Endothelial cell of umbilical vein (primary cell): ENCODE results near the gene NQO2.

Experiments
- EZH2 ChIP-seq: IDR thresholded peaks from 2 replicates; pipeline ENCODE4 v1.6.1; 2012; ENCODE audit warnings: borderline replicate concordance, low read depth, mild to moderate bottlenecking, moderate library complexity, low read length, inconsistent platforms; ENCODE audit not compliant: severe bottlenecking
- GATA2 ChIP-seq: IDR thresholded peaks from 2 replicates; pipeline ENCODE4 v1.7.0; 2011; ENCODE audit warnings: low read depth, mild to moderate bottlenecking, moderate library complexity, mixed read lengths, low read length; ENCODE audit not compliant: insufficient read length, insufficient read depth
- JUN ChIP-seq: IDR thresholded peaks from 2 replicates; pipeline ENCODE4 v1.6.1; 2011; ENCODE audit warnings: borderline replicate concordance, low read depth; ENCODE audit not compliant: insufficient read length, insufficient read depth
- MYC ChIP-seq: IDR thresholded peaks from one replicate; pipeline ENCODE4 v1.6.1; 2011; ENCODE audit warnings: mild to moderate bottlenecking, low read depth, low read length
- POLR2A ChIP-seq: IDR thresholded peaks from 2 replicates; pipeline ENCODE4 v1.6.1; 2012; ENCODE audit warnings: low read depth, mild to moderate bottlenecking, control low read depth, low read length
- POLR2AphosphoS5 ChIP-seq: IDR thresholded peaks from 2 replicates; pipeline ENCODE4 v1.6.1; 2012; ENCODE audit warnings: low read depth, mild to moderate bottlenecking, control low read depth, low read length, moderate library complexity; ENCODE audit not compliant: insufficient read depth
- TF ChIP-seq, protein P1 (sequence below), 2 donors: IDR thresholded peaks; 1 replicate in 1 of 2; 2 replicates in 1 of 2; pipeline ENCODE4 v1.5.1; 2011; ENCODE audit warnings: low read length in 2 of 2, mild to moderate bottlenecking in 2 of 2, moderate library complexity in 2 of 2, control low read depth in 1 of 2, inconsistent platforms in 1 of 2, low read depth in 1 of 2; ENCODE audit not compliant: insufficient read depth in 1 of 2; ENCODE audit errors: extremely low read depth in 1 of 2
- TF ChIP-seq, protein P2 (sequence below): IDR thresholded peaks from 2 replicates; pipeline ENCODE4 v1.6.1; 2011; ENCODE audit not compliant: insufficient read depth, insufficient read length

DNA sequence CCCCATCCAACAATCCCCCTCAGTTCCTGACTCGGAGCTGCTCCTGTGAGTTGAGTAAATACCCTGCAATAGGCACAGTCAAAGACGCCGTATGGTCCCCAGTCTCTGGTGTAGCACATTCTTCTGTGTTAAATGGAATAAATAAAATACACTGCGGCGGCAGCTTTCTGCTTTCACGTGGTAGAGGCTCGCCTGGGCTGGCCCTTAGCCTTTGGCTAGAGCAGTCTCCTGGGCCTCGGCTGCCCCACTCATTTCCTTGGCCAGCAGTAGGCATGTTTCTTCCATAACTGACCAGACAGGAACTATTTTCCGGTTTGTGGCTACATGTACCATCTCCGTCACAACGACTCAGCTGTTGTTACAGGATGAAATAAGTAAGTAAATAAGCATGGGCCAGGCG, 49.0 kb upstream of the NQO2 start:
- TF ChIP-seq GATA2 (no peak), EZH2 (no peak), POLR2AphosphoS5 (no peak), POLR2A (no peak), JUN (no peak), MYC (no peak)
- TF ChIP-seq, protein P1, sequence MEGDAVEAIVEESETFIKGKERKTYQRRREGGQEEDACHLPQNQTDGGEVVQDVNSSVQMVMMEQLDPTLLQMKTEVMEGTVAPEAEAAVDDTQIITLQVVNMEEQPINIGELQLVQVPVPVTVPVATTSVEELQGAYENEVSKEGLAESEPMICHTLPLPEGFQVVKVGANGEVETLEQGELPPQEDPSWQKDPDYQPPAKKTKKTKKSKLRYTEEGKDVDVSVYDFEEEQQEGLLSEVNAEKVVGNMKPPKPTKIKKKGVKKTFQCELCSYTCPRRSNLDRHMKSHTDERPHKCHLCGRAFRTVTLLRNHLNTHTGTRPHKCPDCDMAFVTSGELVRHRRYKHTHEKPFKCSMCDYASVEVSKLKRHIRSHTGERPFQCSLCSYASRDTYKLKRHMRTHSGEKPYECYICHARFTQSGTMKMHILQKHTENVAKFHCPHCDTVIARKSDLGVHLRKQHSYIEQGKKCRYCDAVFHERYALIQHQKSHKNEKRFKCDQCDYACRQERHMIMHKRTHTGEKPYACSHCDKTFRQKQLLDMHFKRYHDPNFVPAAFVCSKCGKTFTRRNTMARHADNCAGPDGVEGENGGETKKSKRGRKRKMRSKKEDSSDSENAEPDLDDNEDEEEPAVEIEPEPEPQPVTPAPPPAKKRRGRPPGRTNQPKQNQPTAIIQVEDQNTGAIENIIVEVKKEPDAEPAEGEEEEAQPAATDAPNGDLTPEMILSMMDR (IDR thresholded peaks at IDR 0.05; ENCODE audit: extremely low read depth in 1 of 2, insufficient read depth in 1 of 2, low read depth in 1 of 2, low read length in 2 of 2): no peak
- TF ChIP-seq, protein P2, sequence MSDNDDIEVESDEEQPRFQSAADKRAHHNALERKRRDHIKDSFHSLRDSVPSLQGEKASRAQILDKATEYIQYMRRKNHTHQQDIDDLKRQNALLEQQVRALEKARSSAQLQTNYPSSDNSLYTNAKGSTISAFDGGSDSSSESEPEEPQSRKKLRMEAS: no peak
